GM19324 (cell line): ENCODE data around the gene SUSD2.

Source experiments
- ATAC-seq: cut with Tn5 transposase; IDR thresholded peaks from one replicate; pipeline ENCODE4 v1.9.1; 2021; ENCODE audit warnings: mild to moderate bottlenecking, moderate library complexity; ENCODE audit not compliant: unreplicated experiment, low FRiP score

SUSD2 gene

GRCh38 chr22:24149198-24149590 lies 32.1 kb upstream of the SUSD2 start:
- no peak for ATAC-seq

- ATAC-seq, result no peak
Observed at GRCh38 chr22:24153353-24153752, 27.9 kb upstream of the SUSD2 start.

- no peak for ATAC-seq
Observed at GRCh38 chr22:24153959-24154358, 27.3 kb upstream of the SUSD2 start.

GRCh38 chr22:24154826-24155225 lies 26.5 kb upstream of the SUSD2 start:
- no peak for ATAC-seq

GRCh38 chr22:24155627-24156140 lies 25.6 kb upstream of the SUSD2 start:
- peak; percentile 36 for ATAC-seq

- ATAC-seq, result peak; percentile 42
Observed at GRCh38 chr22:24156141-24156912, 25.0 kb upstream of the SUSD2 start.

GRCh38 chr22:24156913-24157821 lies 24.1 kb upstream of the SUSD2 start:
- peak; percentile 64 for ATAC-seq

- ATAC-seq, result no peak
Observed at GRCh38 chr22:24157822-24158135, 23.5 kb upstream of the SUSD2 start.

GRCh38 chr22:24159650-24160049 lies 21.6 kb upstream of the SUSD2 start:
- ATAC-seq, result no peak

GRCh38 chr22:24160546-24160945 lies 20.7 kb upstream of the SUSD2 start:
- ATAC-seq, result no peak

GRCh38 chr22:24161485-24161884 lies 19.8 kb upstream of the SUSD2 start:
- ATAC-seq, result no peak

- no peak for ATAC-seq
Observed at GRCh38 chr22:24161909-24162308, 19.4 kb upstream of the SUSD2 start.

- no peak for ATAC-seq
Observed at GRCh38 chr22:24162436-24162835, 18.9 kb upstream of the SUSD2 start.

GRCh38 chr22:24164243-24164642 lies 17.0 kb upstream of the SUSD2 start:
- ATAC-seq, result no peak

GRCh38 chr22:24164940-24165339 lies 16.3 kb upstream of the SUSD2 start:
- no peak for ATAC-seq

GRCh38 chr22:24165673-24166072 lies 15.6 kb upstream of the SUSD2 start:
- no peak for ATAC-seq

GRCh38 chr22:24166811-24167210 lies 14.5 kb upstream of the SUSD2 start:
- no peak for ATAC-seq

- no peak for ATAC-seq
Observed at GRCh38 chr22:24169439-24170058, 11.7 kb upstream of the SUSD2 start.

- ATAC-seq, result no peak
Observed at GRCh38 chr22:24170188-24170587, 11.1 kb upstream of the SUSD2 start.

- ATAC-seq, result no peak
Observed at GRCh38 chr22:24170632-24171031, 10.7 kb upstream of the SUSD2 start.

- no peak for ATAC-seq
Observed at GRCh38 chr22:24171822-24172221, 9.5 kb upstream of the SUSD2 start.
